Endothelial cell of umbilical vein (primary cell): ENCODE data around the gene PIGO.

Source experiments
- EZH2 ChIP-seq: IDR thresholded peaks from 2 replicates; pipeline ENCODE4 v1.6.1; 2012; ENCODE audit warnings: borderline replicate concordance, low read depth, mild to moderate bottlenecking, moderate library complexity, low read length, inconsistent platforms; ENCODE audit not compliant: severe bottlenecking
- GATA2 ChIP-seq: IDR thresholded peaks from 2 replicates; pipeline ENCODE4 v1.7.0; 2011; ENCODE audit warnings: low read depth, mild to moderate bottlenecking, moderate library complexity, mixed read lengths, low read length; ENCODE audit not compliant: insufficient read length, insufficient read depth
- JUN ChIP-seq: IDR thresholded peaks from 2 replicates; pipeline ENCODE4 v1.6.1; 2011; ENCODE audit warnings: borderline replicate concordance, low read depth; ENCODE audit not compliant: insufficient read length, insufficient read depth
- POLR2A ChIP-seq: IDR thresholded peaks from 2 replicates; pipeline ENCODE4 v1.6.1; 2012; ENCODE audit warnings: low read depth, mild to moderate bottlenecking, control low read depth, low read length
- POLR2AphosphoS5 ChIP-seq: IDR thresholded peaks from 2 replicates; pipeline ENCODE4 v1.6.1; 2012; ENCODE audit warnings: low read depth, mild to moderate bottlenecking, control low read depth, low read length, moderate library complexity; ENCODE audit not compliant: insufficient read depth
- TF ChIP-seq, protein P1 (sequence below), 2 donors: IDR thresholded peaks; 1 replicate in 1 of 2; 2 replicates in 1 of 2; pipeline ENCODE4 v1.5.1; 2011; ENCODE audit warnings: low read length in 2 of 2, mild to moderate bottlenecking in 2 of 2, moderate library complexity in 2 of 2, control low read depth in 1 of 2, inconsistent platforms in 1 of 2, low read depth in 1 of 2; ENCODE audit not compliant: insufficient read depth in 1 of 2; ENCODE audit errors: extremely low read depth in 1 of 2
- TF ChIP-seq, protein P2 (sequence below): IDR thresholded peaks from 2 replicates; pipeline ENCODE4 v1.6.1; 2011; ENCODE audit not compliant: insufficient read depth, insufficient read length

DNA sequence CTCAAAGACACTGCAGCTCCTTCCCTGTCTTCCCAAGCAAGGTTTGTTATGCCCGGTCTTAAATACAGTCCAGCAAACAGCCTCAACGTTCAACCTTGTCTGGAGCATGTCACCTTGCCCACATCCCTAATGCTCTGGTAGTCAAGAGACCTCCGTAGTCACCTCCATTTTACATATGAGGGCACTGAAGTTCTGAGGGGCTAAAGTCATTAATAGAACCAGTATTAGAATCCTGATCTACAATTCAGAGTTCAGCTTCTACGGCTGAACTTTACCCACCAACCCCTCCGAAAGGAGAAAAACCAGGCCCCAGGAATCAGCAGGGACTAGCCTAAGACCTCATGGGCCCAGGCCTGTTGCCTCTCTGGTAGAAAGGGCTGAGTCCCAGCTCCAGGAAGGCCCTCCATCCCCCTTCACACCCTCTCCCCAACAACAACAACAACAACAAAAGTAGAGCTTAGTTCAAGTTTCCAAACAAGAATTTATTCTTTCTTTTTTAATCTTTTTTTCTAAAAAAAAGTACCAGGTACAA, 7.3 kb upstream of the PIGO start:
- no peak for TF ChIP-seq POLR2A
- TF ChIP-seq, protein P1, sequence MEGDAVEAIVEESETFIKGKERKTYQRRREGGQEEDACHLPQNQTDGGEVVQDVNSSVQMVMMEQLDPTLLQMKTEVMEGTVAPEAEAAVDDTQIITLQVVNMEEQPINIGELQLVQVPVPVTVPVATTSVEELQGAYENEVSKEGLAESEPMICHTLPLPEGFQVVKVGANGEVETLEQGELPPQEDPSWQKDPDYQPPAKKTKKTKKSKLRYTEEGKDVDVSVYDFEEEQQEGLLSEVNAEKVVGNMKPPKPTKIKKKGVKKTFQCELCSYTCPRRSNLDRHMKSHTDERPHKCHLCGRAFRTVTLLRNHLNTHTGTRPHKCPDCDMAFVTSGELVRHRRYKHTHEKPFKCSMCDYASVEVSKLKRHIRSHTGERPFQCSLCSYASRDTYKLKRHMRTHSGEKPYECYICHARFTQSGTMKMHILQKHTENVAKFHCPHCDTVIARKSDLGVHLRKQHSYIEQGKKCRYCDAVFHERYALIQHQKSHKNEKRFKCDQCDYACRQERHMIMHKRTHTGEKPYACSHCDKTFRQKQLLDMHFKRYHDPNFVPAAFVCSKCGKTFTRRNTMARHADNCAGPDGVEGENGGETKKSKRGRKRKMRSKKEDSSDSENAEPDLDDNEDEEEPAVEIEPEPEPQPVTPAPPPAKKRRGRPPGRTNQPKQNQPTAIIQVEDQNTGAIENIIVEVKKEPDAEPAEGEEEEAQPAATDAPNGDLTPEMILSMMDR (IDR thresholded peaks at IDR 0.05; ENCODE audit: extremely low read depth in 1 of 2, insufficient read depth in 1 of 2, low read depth in 1 of 2, low read length in 2 of 2) = no peak
- TF ChIP-seq EZH2 = no peak
- TF ChIP-seq POLR2AphosphoS5 = no peak
- TF ChIP-seq JUN = no peak
- TF ChIP-seq, protein P2, sequence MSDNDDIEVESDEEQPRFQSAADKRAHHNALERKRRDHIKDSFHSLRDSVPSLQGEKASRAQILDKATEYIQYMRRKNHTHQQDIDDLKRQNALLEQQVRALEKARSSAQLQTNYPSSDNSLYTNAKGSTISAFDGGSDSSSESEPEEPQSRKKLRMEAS = no peak
- no peak for TF ChIP-seq GATA2
